ENCODE measurements around the gene HYAL2.
"Not testable (repeated sequence)": the region's sequence is repeated elsewhere in the genome, so short reads cannot be mapped to it uniquely, and the experiment has no call there.

Gene HYAL2

GRCh38 chr3:50290161-50290641, 32.3 kb downstream of the HYAL2 start:
- no peak for DNase-seq (ENCODE audit: low spot score)

GRCh38 chr3:50289130-50289529, 33.4 kb downstream of the HYAL2 start:
- no peak for DNase-seq (ENCODE audit: low spot score)

- DNase-seq (ENCODE audit: low spot score) = no peak
Measured at GRCh38 chr3:50288387-50289007, 34.0 kb downstream of the HYAL2 start.

GRCh38 chr3:50287262-50287661, 35.3 kb downstream of the HYAL2 start:
- no peak for DNase-seq (ENCODE audit: low spot score)

GRCh38 chr3:50286322-50287227, 36.0 kb downstream of the HYAL2 start:
- no peak for DNase-seq (ENCODE audit: low spot score)

GRCh38 chr3:50284121-50284520, 38.4 kb downstream of the HYAL2 start:
- not testable (repeated sequence) for DNase-seq (ENCODE audit: low spot score)

GRCh38 chr3:50279255-50280016, 43.1 kb downstream of the HYAL2 start:
- DNase-seq (ENCODE audit: low spot score) = no peak

GRCh38 chr3:50278880-50279224, 43.7 kb downstream of the HYAL2 start, which contains the start of gene LSMEM2:
TSS of gene LSMEM2 (plus strand) at chr3:50279087. CDS start at chr3:50279114, 27 bp downstream.
- DNase-seq (ENCODE audit: low spot score) = no peak

GRCh38 chr3:50278123-50278879, 44.2 kb downstream of the HYAL2 start:
- no peak for DNase-seq (ENCODE audit: low spot score)

- no peak for DNase-seq (ENCODE audit: low spot score)
Measured at GRCh38 chr3:50276762-50277101, 45.8 kb downstream of the HYAL2 start.

GRCh38 chr3:50275996-50276761, 46.4 kb downstream of the HYAL2 start:
- DNase-seq (ENCODE audit: low spot score) = no peak

- DNase-seq (ENCODE audit: low spot score) = peak; percentile 56
Measured at GRCh38 chr3:50275141-50275995, 47.2 kb downstream of the HYAL2 start.

- peak; percentile 81 for DNase-seq (ENCODE audit: low spot score)
Measured at GRCh38 chr3:50274371-50275104, 48.0 kb downstream of the HYAL2 start.

- DNase-seq (ENCODE audit: low spot score) = no peak
Measured at GRCh38 chr3:50273689-50274065, 48.9 kb downstream of the HYAL2 start.

GRCh38 chr3:50272911-50273688, 49.4 kb downstream of the HYAL2 start:
- DNase-seq (ENCODE audit: low spot score) = peak; percentile 95

GRCh38 chr3:50272538-50272910, 50.0 kb downstream of the HYAL2 start:
- DNase-seq (ENCODE audit: low spot score) = not testable (repeated sequence)

GRCh38 chr3:50271314-50271936, 51.1 kb downstream of the HYAL2 start:
- DNase-seq (ENCODE audit: low spot score) = no peak

All from D341Med (cell line).